ENCODE results near the gene CYB5R2.

Gene CYB5R2

GRCh38 chr11:7671347-7672215 is 1.7 kb downstream of the CYB5R2 start:
- Histone ChIP-seq H4K8ac (ENCODE audit: low read length) (no peak overlapping the region), H3K27me3 (ENCODE audit: control insufficient read depth in 1 of 2, insufficient read depth in 1 of 2, low read length in 2 of 2) (no peaks in the 10 kb centered on the region), H3K4ac (ENCODE audit: low read depth in 1 of 2, low read length in 2 of 2) (no peak overlapping the region), H3K23ac (ENCODE audit: low read length in 2 of 2) (no peak overlapping the region), H3K36me3 (ENCODE audit: control insufficient read depth in 1 of 2, insufficient read depth in 2 of 2, low read depth in 1 of 2, low read length in 2 of 2) (peaks cover under 1 to 27% of the 10 kb centered on the region in 2 experiments), H2BK5ac (ENCODE audit: low read depth, low read length, poor library complexity, severe bottlenecking) (no peak overlapping the region), H2AFZ (ENCODE audit: low read depth, low read length) (no peak overlapping the region), H2BK15ac (ENCODE audit: low read depth, poor library complexity, severe bottlenecking) (no peak overlapping the region), H3K4me1 (ENCODE audit: control insufficient read depth, insufficient read depth, low read depth, low read length) (peaks cover 19% of the 10 kb centered on the region), H3K9ac (ENCODE audit: low read length) (no peak overlapping the region), H4K91ac (ENCODE audit: low read length) (no peak overlapping the region), H3K27ac (ENCODE audit: low read length, poor library complexity, severe bottlenecking) (no peak overlapping the region), H2BK120ac (ENCODE audit: low read depth, low read length) (no peak overlapping the region), H3K9me3 (ENCODE audit: control insufficient read depth, low read length) (no peaks in the 10 kb centered on the region), H2AK5ac (ENCODE audit: low read length, severe bottlenecking) (no peak overlapping the region), H3K18ac (ENCODE audit: low read depth in 1 of 2, low read length in 2 of 2) (no peak overlapping the region), H2BK12ac (ENCODE audit: low read length in 2 of 2) (no peak overlapping the region), H3K14ac (ENCODE audit: low read length in 2 of 2) (no peak overlapping the region), H3K4me3 (ENCODE audit: insufficient read depth in 1 of 2, low read depth in 1 of 2, low read length in 2 of 2) (no peak overlapping the region), H3K79me1 (replicated peaks; ENCODE audit: low read length, poor library complexity, severe bottlenecking) (no peaks in the 10 kb centered on the region), H3K4me2 (ENCODE audit: low read length, poor library complexity, severe bottlenecking) (no peak overlapping the region)
- DNase-seq: no peak
- WGBS: 88% methylated on average over 9 of the region's 10 CpGs

GRCh38 chr11:7670641-7671040 is 2.7 kb downstream of the CYB5R2 start:
- H3K27ac ChIP-seq (ENCODE audit: low read length, poor library complexity, severe bottlenecking): no peak overlapping the region
- no peaks in the 10 kb centered on the region for H3K79me1 ChIP-seq (replicated peaks; ENCODE audit: low read length, poor library complexity, severe bottlenecking)
- H2AFZ ChIP-seq (ENCODE audit: low read depth, low read length): no peak overlapping the region
- H3K4me1 ChIP-seq (ENCODE audit: control insufficient read depth, insufficient read depth, low read depth, low read length): peaks cover 19% of the 10 kb centered on the region
- no peak overlapping the region for H4K8ac ChIP-seq (ENCODE audit: low read length)
- H3K4me3 ChIP-seq (ENCODE audit: insufficient read depth in 1 of 2, low read depth in 1 of 2, low read length in 2 of 2): no peak overlapping the region
- no peak overlapping the region for H3K18ac ChIP-seq (ENCODE audit: low read depth in 1 of 2, low read length in 2 of 2)
- H2BK120ac ChIP-seq (ENCODE audit: low read depth, low read length): no peak overlapping the region
- no peak overlapping the region for H2BK5ac ChIP-seq (ENCODE audit: low read depth, low read length, poor library complexity, severe bottlenecking)
- no peak overlapping the region for H3K4me2 ChIP-seq (ENCODE audit: low read length, poor library complexity, severe bottlenecking)
- no peak overlapping the region for H3K23ac ChIP-seq (ENCODE audit: low read length in 2 of 2)
- H3K14ac ChIP-seq (ENCODE audit: low read length in 2 of 2): no peak overlapping the region
- H2BK12ac ChIP-seq (ENCODE audit: low read length in 2 of 2): no peak overlapping the region
- H4K91ac ChIP-seq (ENCODE audit: low read length): no peak overlapping the region
- 72% methylated on average over 4 of the region's 4 CpGs for WGBS
- H3K9me3 ChIP-seq (ENCODE audit: control insufficient read depth, low read length): no peaks in the 10 kb centered on the region
- peaks cover 3 to 34% of the 10 kb centered on the region in 2 experiments for H3K36me3 ChIP-seq (ENCODE audit: control insufficient read depth in 1 of 2, insufficient read depth in 2 of 2, low read depth in 1 of 2, low read length in 2 of 2)
- no peak overlapping the region for H2BK15ac ChIP-seq (ENCODE audit: low read depth, poor library complexity, severe bottlenecking)
- no peak overlapping the region for H3K4ac ChIP-seq (ENCODE audit: low read depth in 1 of 2, low read length in 2 of 2)
- H2AK5ac ChIP-seq (ENCODE audit: low read length, severe bottlenecking): no peak overlapping the region
- DNase-seq: no peak
- H3K27me3 ChIP-seq (ENCODE audit: control insufficient read depth in 1 of 2, insufficient read depth in 1 of 2, low read length in 2 of 2): no peaks in the 10 kb centered on the region
- H3K9ac ChIP-seq (ENCODE audit: low read length): no peak overlapping the region

- Histone ChIP-seq H4K8ac (ENCODE audit: low read length) (no peak overlapping the region), H3K18ac (ENCODE audit: low read depth in 1 of 2, low read length in 2 of 2) (no peak overlapping the region), H3K9me3 (ENCODE audit: control insufficient read depth, low read length) (no peaks in the 10 kb centered on the region), H3K27me3 (ENCODE audit: control insufficient read depth in 1 of 2, insufficient read depth in 1 of 2, low read length in 2 of 2) (no peaks in the 10 kb centered on the region), H3K4me2 (ENCODE audit: low read length, poor library complexity, severe bottlenecking) (no peak overlapping the region), H3K23ac (ENCODE audit: low read length in 2 of 2) (no peak overlapping the region), H3K4me1 (ENCODE audit: control insufficient read depth, insufficient read depth, low read depth, low read length) (peaks cover 18% of the 10 kb centered on the region), H2BK15ac (ENCODE audit: low read depth, poor library complexity, severe bottlenecking) (no peak overlapping the region), H3K27ac (ENCODE audit: low read length, poor library complexity, severe bottlenecking) (no peak overlapping the region), H4K91ac (ENCODE audit: low read length) (no peak overlapping the region), H2AFZ (ENCODE audit: low read depth, low read length) (no peak overlapping the region), H3K4ac (ENCODE audit: low read depth in 1 of 2, low read length in 2 of 2) (no peak overlapping the region), H3K36me3 (ENCODE audit: control insufficient read depth in 1 of 2, insufficient read depth in 2 of 2, low read depth in 1 of 2, low read length in 2 of 2) (peaks cover 3 to 43% of the 10 kb centered on the region in 2 experiments), H2AK5ac (ENCODE audit: low read length, severe bottlenecking) (no peak overlapping the region), H2BK120ac (ENCODE audit: low read depth, low read length) (no peak overlapping the region), H3K9ac (ENCODE audit: low read length) (no peak overlapping the region), H3K4me3 (ENCODE audit: insufficient read depth in 1 of 2, low read depth in 1 of 2, low read length in 2 of 2) (no peak overlapping the region), H3K14ac (ENCODE audit: low read length in 2 of 2) (no peak overlapping the region), H3K79me1 (replicated peaks; ENCODE audit: low read length, poor library complexity, severe bottlenecking) (no peaks in the 10 kb centered on the region), H2BK12ac (ENCODE audit: low read length in 2 of 2) (no peak overlapping the region), H2BK5ac (ENCODE audit: low read depth, low read length, poor library complexity, severe bottlenecking) (no peak overlapping the region)
- DNase-seq: no peak
- WGBS: 100% methylated on average over 1 of the region's 5 CpGs
Measured at GRCh38 chr11:7668911-7669310, 4.4 kb downstream of the CYB5R2 start.

- H3K23ac ChIP-seq (ENCODE audit: low read length in 2 of 2): no peak overlapping the region
- no peak overlapping the region for H3K27ac ChIP-seq (ENCODE audit: low read length, poor library complexity, severe bottlenecking)
- H3K4ac ChIP-seq (ENCODE audit: low read depth in 1 of 2, low read length in 2 of 2): no peak overlapping the region
- H2AFZ ChIP-seq (ENCODE audit: low read depth, low read length): no peak overlapping the region
- H3K18ac ChIP-seq (ENCODE audit: low read depth in 1 of 2, low read length in 2 of 2): no peak overlapping the region
- no peak overlapping the region for H2BK15ac ChIP-seq (ENCODE audit: low read depth, poor library complexity, severe bottlenecking)
- H2AK5ac ChIP-seq (ENCODE audit: low read length, severe bottlenecking): no peak overlapping the region
- DNase-seq: no peak
- no peak overlapping the region for H3K9ac ChIP-seq (ENCODE audit: low read length)
- H3K27me3 ChIP-seq (ENCODE audit: control insufficient read depth in 1 of 2, insufficient read depth in 1 of 2, low read length in 2 of 2): no peaks in the 10 kb centered on the region
- no peak overlapping the region for H2BK12ac ChIP-seq (ENCODE audit: low read length in 2 of 2)
- 92% methylated on average over 7 of the region's 7 CpGs for WGBS
- H3K4me1 ChIP-seq (ENCODE audit: control insufficient read depth, insufficient read depth, low read depth, low read length): peaks cover 13% of the 10 kb centered on the region
- H3K14ac ChIP-seq (ENCODE audit: low read length in 2 of 2): no peak overlapping the region
- H4K8ac ChIP-seq (ENCODE audit: low read length): no peak overlapping the region
- no peak overlapping the region for H3K4me3 ChIP-seq (ENCODE audit: insufficient read depth in 1 of 2, low read depth in 1 of 2, low read length in 2 of 2)
- no peak overlapping the region for H4K91ac ChIP-seq (ENCODE audit: low read length)
- H3K79me1 ChIP-seq (replicated peaks; ENCODE audit: low read length, poor library complexity, severe bottlenecking): no peaks in the 10 kb centered on the region
- no peaks in the 10 kb centered on the region for H3K9me3 ChIP-seq (ENCODE audit: control insufficient read depth, low read length)
- H2BK5ac ChIP-seq (ENCODE audit: low read depth, low read length, poor library complexity, severe bottlenecking): no peak overlapping the region
- peaks cover 3 to 43% of the 10 kb centered on the region in 2 experiments for H3K36me3 ChIP-seq (ENCODE audit: control insufficient read depth in 1 of 2, insufficient read depth in 2 of 2, low read depth in 1 of 2, low read length in 2 of 2)
- no peak overlapping the region for H3K4me2 ChIP-seq (ENCODE audit: low read length, poor library complexity, severe bottlenecking)
- H2BK120ac ChIP-seq (ENCODE audit: low read depth, low read length): no peak overlapping the region
Measured at GRCh38 chr11:7668464-7668863, 4.8 kb downstream of the CYB5R2 start.

Measured in mesenchymal stem cell (in vitro differentiated cells and primary cell).